Measurements from ENCODE around the gene ALK.

Gene ALK

DNA sequence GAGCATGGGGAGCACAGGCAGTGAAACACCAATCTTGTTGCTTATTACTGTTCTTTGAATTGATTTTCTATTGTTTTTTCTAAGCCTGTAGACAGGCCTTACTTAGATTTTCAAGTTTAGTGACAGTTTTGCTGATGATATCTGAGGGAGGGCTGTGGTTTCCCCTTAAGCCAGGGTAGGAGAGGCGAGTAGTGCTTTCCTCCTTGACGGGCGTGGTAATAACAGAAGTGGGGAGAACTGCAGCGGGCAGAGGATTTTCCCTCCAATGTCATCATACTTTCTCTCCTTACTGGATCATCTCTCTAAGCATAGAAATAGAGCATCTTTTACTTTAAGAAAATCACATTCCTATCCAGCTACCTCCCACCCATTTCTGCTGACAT, 314.4 kb downstream of the ALK start:
- no peak for DNase-seq (ENCODE audit: low read depth)

- peak; percentile 61 for DNase-seq (ENCODE audit: low read depth)
Measured at GRCh38 chr2:29606104-29607037, 315.0 kb downstream of the ALK start.

DNA sequence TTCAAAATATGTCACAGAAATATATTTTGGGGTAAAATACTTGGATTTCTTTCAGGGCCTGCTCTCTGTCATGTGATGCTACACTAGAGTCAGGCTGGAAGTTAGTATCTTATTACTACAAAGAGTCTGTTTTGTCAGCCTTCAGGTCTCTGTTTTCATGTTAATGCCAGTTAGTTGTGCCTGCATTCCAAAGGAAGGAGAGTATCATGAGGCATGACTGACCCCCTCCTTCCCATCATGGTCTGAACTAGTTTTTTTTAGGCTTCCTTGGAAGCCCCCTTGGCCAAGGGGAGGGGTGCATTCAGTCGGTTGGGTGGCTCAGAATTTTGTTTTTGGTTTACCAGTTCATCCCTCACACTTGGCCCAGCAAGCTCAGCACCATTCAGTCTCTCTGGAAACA, 318.0 kb downstream of the ALK start:
- DNase-seq (ENCODE audit: low read depth): no peak

GRCh38 chr2:29601872-29602271, 319.5 kb downstream of the ALK start:
- DNase-seq (ENCODE audit: low read depth): no peak

DNA sequence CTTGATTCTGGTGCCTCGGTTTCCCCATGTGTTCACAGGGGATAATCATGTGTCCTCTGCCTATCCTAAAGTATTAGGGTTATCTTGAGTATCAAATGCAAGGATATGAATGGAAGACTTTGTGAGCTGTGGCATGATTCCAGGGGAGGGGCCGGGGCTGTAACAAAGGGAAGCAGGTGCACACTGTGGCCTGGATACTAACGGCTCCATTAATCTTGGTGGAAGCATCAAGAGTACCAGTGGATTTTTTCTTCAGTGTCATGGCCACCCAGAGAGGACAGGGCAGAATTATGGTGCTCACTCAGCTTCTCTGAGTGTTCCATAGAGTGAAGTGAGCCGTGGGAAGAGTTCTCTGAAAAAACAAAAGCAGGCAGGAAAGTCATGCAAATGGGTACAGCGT, 320.1 kb downstream of the ALK start:
- DNase-seq (ENCODE audit: low read depth): no peak

GRCh38 chr2:29599946-29600345, 321.4 kb downstream of the ALK start:
- DNase-seq (ENCODE audit: low read depth): no peak

GRCh38 chr2:29598978-29599377, 322.4 kb downstream of the ALK start:
- no peak for DNase-seq (ENCODE audit: low read depth)

DNA sequence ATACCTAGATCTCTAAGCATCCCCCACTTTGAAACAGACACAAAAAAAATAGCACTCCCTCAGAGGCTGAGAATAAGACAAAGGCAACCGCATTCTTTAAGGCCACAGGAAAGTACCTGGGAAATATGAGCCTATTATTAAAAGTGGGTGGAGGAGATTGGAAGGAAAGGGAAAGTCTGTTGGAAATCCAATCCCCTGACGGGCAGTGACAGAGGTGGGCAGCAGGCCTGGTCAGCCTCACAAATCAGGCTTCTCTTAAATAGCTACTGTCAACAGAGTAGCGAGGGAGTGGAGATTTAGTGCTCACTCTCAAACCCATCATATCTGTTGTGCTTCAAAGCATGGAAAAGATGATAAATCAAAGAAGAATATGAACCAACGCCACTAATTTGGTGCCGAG, 324.4 kb downstream of the ALK start:
- DNase-seq (ENCODE audit: low read depth): no peak

DNA sequence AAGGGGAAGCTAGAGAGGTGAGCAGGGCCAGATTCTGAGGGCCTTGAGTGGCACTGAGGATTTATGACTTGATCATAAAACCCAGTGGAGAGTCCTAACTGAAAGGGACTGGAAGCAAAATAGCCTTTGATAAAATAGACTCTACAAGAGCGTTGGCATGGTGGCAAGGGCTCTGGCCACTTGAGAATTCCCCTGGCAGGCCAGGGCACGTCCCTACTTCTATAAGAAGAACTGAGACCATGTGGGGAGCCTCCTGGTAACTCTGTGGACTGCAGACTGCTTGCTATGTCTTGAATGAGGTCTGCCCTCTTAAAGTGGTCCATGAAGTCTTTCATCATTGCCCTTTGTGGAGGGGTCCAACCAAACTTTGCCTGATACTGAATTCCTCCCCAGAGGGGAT, 324.8 kb downstream of the ALK start:
- no peak for DNase-seq (ENCODE audit: low read depth)

GRCh38 chr2:29591600-29591999, 329.8 kb downstream of the ALK start:
- DNase-seq (ENCODE audit: low read depth): no peak

DNA sequence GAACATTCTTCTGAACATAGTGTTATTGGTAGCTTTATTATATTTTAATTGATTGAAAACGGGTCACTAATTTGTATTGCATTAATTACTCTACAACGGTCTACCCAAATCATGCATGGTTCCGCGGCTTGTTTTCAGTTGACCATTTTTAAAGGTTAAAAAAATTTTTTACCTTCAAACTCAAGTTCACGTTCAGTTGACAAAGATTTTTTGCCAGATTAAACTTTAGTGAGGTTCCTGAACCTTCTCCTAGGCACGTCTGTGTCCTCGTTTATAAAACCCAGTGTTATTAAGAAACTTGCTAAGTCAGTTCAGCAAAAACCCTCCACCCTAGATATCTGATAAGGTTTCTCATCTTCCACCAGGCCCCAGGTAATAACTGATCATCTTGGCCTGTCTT, 331.2 kb downstream of the ALK start:
- DNase-seq (ENCODE audit: low read depth): no peak

DNA sequence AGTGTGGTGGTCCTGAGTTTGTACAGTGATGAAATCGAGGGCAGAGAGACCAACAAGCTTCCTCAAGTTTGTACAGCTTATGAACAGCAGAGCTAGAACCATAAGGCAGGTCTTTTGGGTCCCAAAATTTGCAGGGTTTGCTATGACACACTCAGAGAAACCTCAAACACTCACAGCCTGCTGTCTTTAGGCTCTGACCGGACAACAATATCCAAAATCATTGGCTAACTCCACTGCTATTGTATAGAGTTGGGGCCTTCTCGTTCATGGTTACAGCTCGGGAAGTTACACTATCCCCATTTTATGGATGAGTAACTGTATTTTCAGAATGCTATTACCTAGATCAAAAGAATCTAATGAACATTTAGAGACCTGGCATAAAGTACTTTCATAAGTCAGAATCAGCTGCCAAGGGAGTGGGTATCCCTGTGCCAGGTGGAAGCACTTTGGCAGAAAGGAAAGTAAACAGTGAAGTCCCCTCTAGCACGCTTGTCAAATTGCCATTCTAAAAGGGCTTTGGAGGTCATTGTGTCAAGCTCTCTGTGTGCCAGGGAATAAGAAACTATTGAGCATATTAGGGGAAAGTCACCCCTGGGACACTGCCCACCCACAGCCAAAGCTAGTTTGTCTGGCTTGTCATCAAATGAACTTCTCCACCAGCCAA, 331.8 kb downstream of the ALK start:
- DNase-seq (ENCODE audit: low read depth): no peak

GRCh38 chr2:29587402-29588190, 333.8 kb downstream of the ALK start:
- DNase-seq (ENCODE audit: low read depth): no peak

DNA sequence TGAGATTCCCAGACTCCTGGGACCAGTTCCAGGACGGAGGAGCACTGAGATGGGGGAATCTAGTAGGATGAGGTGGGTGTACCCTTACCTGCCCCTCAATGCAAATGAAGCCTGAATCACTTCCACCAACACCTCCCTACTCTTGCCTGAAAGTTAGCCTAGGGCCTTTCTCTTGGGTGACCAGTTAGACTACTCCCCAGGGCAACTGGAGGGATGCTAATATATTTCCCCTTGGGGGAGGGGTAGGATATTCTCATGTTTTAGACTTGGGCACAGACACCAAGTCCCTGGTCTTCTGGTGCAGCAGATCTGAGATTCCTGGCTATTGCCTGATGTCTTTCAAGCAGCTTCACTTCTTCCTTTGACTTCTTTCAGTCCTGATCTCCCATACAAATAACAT, 334.5 kb downstream of the ALK start:
- DNase-seq (ENCODE audit: low read depth): no peak

DNA sequence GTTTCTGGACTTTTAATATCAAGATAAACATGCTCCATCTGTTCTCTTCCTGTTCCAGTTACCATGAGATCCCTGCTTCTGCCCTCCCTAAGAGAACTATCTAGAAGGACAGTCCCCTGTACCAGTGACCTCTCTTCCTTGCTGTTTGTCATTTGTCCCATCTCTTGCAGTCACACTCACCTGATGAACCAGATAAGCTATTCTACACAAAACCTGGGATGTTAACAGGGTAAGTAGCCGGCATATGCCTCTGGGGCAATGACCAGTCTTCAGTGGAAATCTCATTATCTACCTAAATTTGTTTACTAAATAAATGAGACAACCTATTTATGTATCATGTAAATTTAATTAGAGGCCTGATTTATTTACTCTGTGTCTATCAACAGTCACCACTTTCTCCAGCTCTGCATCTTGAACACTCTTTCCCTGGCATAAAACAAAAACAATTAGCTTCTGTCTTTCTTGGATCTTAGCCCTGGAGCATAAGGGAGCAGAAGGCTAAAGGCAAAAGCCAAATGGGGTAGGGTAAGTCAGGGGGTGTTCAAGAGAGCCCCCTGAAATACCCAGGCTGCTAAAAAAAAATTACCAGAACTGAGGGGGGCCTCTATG, 337.7 kb downstream of the ALK start:
- DNase-seq (ENCODE audit: low read depth): no peak

DNA sequence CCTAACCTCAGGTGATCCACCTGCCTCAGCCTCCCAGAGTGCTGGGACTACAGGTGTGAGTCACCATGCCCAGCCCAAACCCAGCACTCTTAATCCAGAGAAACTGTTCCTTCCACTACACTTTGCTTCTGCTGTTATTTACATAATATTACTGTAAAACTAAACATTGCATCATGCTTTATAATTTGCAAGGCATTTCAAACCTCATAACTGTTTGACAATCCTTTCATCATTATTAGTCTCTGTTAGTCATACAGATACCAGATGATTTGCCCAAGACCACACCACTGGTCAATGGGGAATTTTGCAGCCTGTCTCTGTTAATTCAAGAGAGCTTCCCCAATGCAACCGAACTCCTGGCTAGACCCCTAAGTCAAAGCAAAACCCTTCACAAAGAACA, 338.3 kb downstream of the ALK start:
- DNase-seq (ENCODE audit: low read depth): no peak

- DNase-seq (ENCODE audit: low read depth): no peak
Measured at GRCh38 chr2:29582062-29582461, 339.3 kb downstream of the ALK start.

- no peak for DNase-seq (ENCODE audit: low read depth)
Measured at GRCh38 chr2:29580223-29580622, 341.2 kb downstream of the ALK start.

DNA sequence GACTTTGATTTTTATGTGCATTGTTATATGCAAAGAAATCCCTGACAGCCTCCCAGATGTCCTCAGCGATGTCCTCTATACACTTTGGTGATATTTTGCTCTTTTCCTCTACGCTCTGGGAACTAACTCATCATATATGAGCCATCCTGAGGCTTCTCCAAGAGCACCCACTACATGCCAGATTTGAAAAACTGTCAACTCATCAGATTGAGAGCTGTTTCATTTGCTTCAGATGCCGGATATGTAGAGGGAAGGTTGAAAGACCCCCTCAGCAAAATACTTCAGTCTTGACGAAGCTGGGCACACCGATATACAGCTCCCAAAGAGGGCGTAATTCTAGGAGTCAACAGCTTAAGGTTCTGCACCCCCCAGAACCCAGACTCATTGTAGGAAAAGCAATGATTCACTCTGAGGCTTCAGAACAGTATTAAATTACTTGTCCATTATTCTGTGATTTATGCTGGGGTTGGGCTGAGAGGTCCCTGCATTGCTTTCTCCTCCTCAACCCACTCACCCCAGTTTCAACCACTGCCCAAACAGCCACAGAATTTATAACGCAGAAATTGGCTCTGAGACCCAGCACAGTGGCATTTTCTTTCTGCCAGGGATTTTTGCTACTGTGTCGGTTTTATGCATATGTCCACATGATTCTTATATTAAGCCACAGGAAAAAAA, 341.8 kb downstream of the ALK start:
- no peak for DNase-seq (ENCODE audit: low read depth)

- DNase-seq (ENCODE audit: low read depth): no peak
Measured at GRCh38 chr2:29578084-29578598, 343.2 kb downstream of the ALK start.

GRCh38 chr2:29576231-29576630, 345.2 kb downstream of the ALK start:
- DNase-seq (ENCODE audit: low read depth): no peak

Measured in fibroblast of the conjunctiva (primary cell).